PC-9 (cell line): ENCODE data around the gene C11orf21. TPM values are rescaled to one million over a fixed set of nuclear protein-coding genes. Genes with fewer than 3 reads are reported as not detected.

ENCODE experiments used
- BruUV-seq: library from RNA; stranded (reverse); fragments of 400-500 nt; replicated peaks from 2 replicates; lab custom pipeline; 2021; lab: Mats Ljungman, UMichigan
- CTCF ChIA-PET: fragments of 300-600 bp; sonication (Branson Sonifier 250); formaldehyde crosslinking; loops from one replicate; lab custom pipeline; 2022; ENCODE audit warnings: antibody characterized with exemption; lab: Charles Lee
- POLR2A ChIA-PET: fragments of 300-600 bp; sonication (Branson Sonifier 250); formaldehyde crosslinking; loops from one replicate; lab custom pipeline; 2022; ENCODE audit warnings: antibody characterized with exemption; ENCODE audit not compliant: unreplicated experiment; lab: Charles Lee
- DNase-seq, 2 experiments: peaks; one replicate each; pipeline versions ENCODE4 v3.0.0 to v3.0.0-alpha.2; 2015 to 2022; ENCODE audit warnings: mixed read lengths in 1 of 2
- H2AFZ ChIP-seq: fragments of 200-600 bp; sonication (generic); 2 replicates; pipeline ENCODE4 v1.8.1; 2017; ENCODE audit warnings: antibody characterized with exemption
- H3F3A ChIP-seq: fragments of 200-600 bp; sonication (generic); 2 replicates; pipeline ENCODE4 v1.8.1; 2017; ENCODE audit warnings: antibody characterized with exemption, mild to moderate bottlenecking, low read depth; ENCODE audit not compliant: insufficient read depth
- H3K27ac ChIP-seq: fragments of 200-600 bp; sonication (generic); 2 replicates; pipeline ENCODE4 v1.6.1; 2016; ENCODE audit warnings: mixed run types
- H3K27me3 ChIP-seq: fragments of 200-600 bp; sonication (generic); 2 replicates; pipeline ENCODE4 v1.6.1; 2016; ENCODE audit warnings: low read depth, mixed run types; ENCODE audit not compliant: insufficient read depth
- H3K36me3 ChIP-seq: fragments of 200-600 bp; sonication (generic); 2 replicates; pipeline ENCODE4 v1.6.1; 2016; ENCODE audit warnings: low read depth, mixed run types
- H3K4me1 ChIP-seq: fragments of 200-600 bp; sonication (generic); replicated peaks from 2 replicates; pipeline ENCODE4 v1.6.1; 2016; ENCODE audit warnings: mixed run types; ENCODE audit not compliant: insufficient read depth
- H3K4me2 ChIP-seq: fragments of 200-600 bp; sonication (generic); 2 replicates; pipeline ENCODE4 v1.6.1; 2017; ENCODE audit warnings: mixed run types
- H3K4me3 ChIP-seq: fragments of 200-600 bp; sonication (generic); 2 replicates; pipeline ENCODE4 v1.6.1; 2016; ENCODE audit warnings: mixed run types
- H3K79me2 ChIP-seq: fragments of 200-600 bp; sonication (generic); 2 replicates; pipeline ENCODE4 v1.6.1; 2017; ENCODE audit warnings: low read depth, mixed run types
- H3K9me2 ChIP-seq: fragments of 200-600 bp; sonication (generic); 2 replicates; pipeline ENCODE4 v1.8.1; 2017; ENCODE audit warnings: mild to moderate bottlenecking; ENCODE audit not compliant: insufficient read depth
- H3K9me3 ChIP-seq: fragments of 200-600 bp; sonication (generic); 2 replicates; pipeline ENCODE4 v1.8.1; 2016; ENCODE audit warnings: low read depth; ENCODE audit not compliant: insufficient read depth
- H4K20me1 ChIP-seq: fragments of 200-600 bp; sonication (generic); 2 replicates; pipeline ENCODE4 v1.8.1; 2017; ENCODE audit not compliant: insufficient read depth
- EZH2 ChIP-seq: fragments of 200-600 bp; sonication (generic); IDR thresholded peaks from 2 replicates; pipeline ENCODE4 v1.8.0; 2017; ENCODE audit warnings: antibody characterized with exemption, low read depth
- intact Hi-C: fragments of 100-400 bp; cut with micrococcal nuclease; formaldehyde crosslinking; loops from one replicate; pipeline ENCODE4 v1.10.0; 2022; ENCODE audit not compliant: unreplicated experiment
- total RNA-seq: library from RNA; stranded (reverse); gene quantifications from 2 replicates; pipeline ENCODE4 v1.2.3, GENCODE V29; 2021
- TF ChIP-seq, protein P1 (sequence below): fragments of 200-600 bp; sonication (generic); conservative IDR thresholded peaks from 2 replicates; pipeline ENCODE4 v1.6.1; 2017; ENCODE audit warnings: mixed run types, antibody characterized with exemption, mild to moderate bottlenecking, moderate library complexity

The C11orf21 gene
- total RNA-seq, 1 experiment from 2014 or later: not detected

DNA sequence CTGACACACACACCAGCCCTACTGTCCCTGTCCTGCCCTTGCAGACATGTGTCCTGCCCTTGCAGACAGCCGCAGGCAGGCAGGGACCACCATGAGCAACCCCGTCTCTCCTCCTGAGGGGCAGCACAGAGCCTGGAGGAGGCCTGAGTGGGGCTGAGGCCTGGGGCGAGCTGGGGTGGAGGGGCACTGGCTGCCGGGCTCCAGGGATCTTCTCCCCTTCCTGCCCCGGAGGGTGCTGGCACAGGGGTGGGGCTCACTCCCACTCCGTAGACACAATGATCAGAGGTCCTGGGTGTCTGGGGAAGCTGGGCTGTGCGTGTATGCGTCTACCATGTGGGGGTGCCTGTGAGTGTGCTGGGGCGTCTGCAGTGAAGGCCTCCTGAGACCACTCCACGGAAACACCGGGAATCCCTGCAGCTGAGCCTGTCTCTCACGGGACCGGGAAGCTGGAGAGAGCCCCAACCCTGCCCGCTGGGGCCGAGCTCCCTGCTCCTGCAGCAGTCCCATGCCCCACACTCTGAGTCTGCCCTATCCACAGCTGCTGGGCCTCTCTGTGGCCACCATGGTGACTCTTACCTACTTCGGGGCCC lies 683 bp upstream of the C11orf21 start:
- no peak for DNase-seq
- Histone ChIP-seq H3K27ac (no peak overlapping the region), H4K20me1 (no peaks in the 10 kb centered on the region), H3F3A (no peaks in the 10 kb centered on the region), H3K9me3 (no peaks in the 10 kb centered on the region), H3K4me3 (no peak overlapping the region), H3K4me2 (no peak overlapping the region), H3K4me1 (no peaks in the 10 kb centered on the region), H3K9me2 (no peaks in the 10 kb centered on the region), H2AFZ (no peak overlapping the region), H3K27me3 (no peaks in the 10 kb centered on the region), H3K36me3 (no peaks in the 10 kb centered on the region), H3K79me2 (no peaks in the 10 kb centered on the region)
- intact Hi-C loops: no loop called here
- TF ChIP-seq EZH2: no peak
- TF ChIP-seq, protein P1, sequence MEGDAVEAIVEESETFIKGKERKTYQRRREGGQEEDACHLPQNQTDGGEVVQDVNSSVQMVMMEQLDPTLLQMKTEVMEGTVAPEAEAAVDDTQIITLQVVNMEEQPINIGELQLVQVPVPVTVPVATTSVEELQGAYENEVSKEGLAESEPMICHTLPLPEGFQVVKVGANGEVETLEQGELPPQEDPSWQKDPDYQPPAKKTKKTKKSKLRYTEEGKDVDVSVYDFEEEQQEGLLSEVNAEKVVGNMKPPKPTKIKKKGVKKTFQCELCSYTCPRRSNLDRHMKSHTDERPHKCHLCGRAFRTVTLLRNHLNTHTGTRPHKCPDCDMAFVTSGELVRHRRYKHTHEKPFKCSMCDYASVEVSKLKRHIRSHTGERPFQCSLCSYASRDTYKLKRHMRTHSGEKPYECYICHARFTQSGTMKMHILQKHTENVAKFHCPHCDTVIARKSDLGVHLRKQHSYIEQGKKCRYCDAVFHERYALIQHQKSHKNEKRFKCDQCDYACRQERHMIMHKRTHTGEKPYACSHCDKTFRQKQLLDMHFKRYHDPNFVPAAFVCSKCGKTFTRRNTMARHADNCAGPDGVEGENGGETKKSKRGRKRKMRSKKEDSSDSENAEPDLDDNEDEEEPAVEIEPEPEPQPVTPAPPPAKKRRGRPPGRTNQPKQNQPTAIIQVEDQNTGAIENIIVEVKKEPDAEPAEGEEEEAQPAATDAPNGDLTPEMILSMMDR: no peak
- ChIA-PET POLR2A (interaction anchor here (0.7 kb wide), 1 partner anchor 8 kb away, joined by 3 read pairs; no protein-coding TSS in a partner anchor), CTCF (no interaction called here)
- BruUV-seq: no TSS peak

DNA sequence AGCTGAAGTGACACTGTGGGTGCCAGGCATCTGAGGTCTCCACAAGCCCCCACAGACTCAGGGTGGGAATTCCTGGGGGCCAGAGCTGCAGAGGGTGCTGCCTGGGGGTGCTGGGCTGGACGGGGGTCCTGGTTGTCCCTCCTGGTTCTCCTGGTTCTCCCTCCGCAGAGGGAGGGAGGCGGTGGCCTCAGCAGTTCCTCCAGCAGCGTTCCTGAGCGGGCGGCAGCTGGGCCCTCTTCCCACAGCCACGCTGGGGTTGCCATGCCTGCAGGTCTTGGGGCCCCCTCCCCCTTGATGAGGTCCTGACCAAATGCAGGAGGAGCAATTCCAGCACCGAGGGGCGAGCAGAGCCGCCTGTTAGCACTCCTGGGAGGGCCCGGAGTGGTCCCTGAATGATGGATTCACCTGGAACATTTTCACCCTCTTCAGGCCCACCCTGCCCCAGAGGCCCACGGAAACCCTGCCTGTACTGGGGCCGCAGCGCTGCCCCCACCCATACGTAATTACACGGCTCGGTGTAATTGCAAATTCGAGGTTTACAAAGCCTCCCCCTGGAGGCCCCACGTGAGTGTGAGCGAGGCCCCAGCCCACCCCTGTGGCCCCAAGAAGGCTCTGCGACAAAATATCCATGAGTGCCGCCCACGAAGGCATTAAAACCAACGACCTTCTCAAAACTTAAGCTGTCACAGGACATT lies 635 bp downstream of the C11orf21 start:
- H3K79me2 ChIP-seq: no peaks in the 10 kb centered on the region
- no peaks in the 10 kb centered on the region for H3K4me1 ChIP-seq
- H3F3A ChIP-seq: no peaks in the 10 kb centered on the region
- H3K27me3 ChIP-seq: no peaks in the 10 kb centered on the region
- no peak overlapping the region for H3K4me2 ChIP-seq
- H3K9me3 ChIP-seq: no peaks in the 10 kb centered on the region
- no TSS peak for BruUV-seq
- H3K27ac ChIP-seq: no peak overlapping the region
- H3K9me2 ChIP-seq: no peaks in the 10 kb centered on the region
- no peaks in the 10 kb centered on the region for H4K20me1 ChIP-seq
- no peak overlapping the region for H3K4me3 ChIP-seq
- TF ChIP-seq, protein P1: no peak
- TF ChIP-seq EZH2: no peak
- POLR2A ChIA-PET: no interaction called here
- CTCF ChIA-PET: interaction anchor here (0.7 kb wide), 1 partner anchor 39 kb away, joined by 6 read pairs; no protein-coding TSS in a partner anchor
- H2AFZ ChIP-seq: no peak overlapping the region
- no peaks in the 10 kb centered on the region for H3K36me3 ChIP-seq
- DNase-seq: no peak
- intact Hi-C loops: no loop called here

DNA sequence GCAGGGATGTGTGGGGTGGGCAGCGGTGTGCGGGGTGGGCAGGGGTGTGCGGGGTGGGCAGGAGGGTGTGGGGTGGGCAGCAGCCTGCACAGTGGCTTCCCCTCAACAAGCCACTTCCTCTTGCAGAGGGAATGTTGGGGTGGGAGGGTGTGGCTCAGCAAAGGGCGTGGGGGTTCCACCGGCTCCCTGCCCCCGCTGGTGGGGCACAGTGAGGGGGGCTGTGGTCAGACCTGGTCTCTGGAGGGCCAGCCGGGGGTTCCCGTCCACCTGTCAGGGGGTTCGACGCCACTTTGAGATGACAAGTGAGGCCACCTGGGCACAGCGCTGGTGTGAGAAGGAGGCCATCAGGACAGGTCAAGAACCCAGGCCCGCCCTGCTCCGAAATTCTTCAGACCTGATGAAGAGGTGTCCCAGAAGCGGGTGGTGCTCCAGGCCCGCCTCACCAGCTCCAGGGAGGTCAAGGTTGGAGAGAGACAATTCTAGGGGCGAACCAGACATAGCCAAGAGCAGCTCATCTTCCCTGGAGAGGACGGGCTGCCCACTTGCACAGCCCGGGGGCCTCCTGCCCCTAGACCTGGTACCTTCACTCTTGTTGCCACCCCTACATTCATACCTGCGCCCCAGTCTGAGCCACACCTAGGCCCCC lies 1.3 kb downstream of the C11orf21 start:
- Histone ChIP-seq H3K9me3 (no peaks in the 10 kb centered on the region), H3K4me1 (no peaks in the 10 kb centered on the region), H2AFZ (no peak overlapping the region), H3K79me2 (no peaks in the 10 kb centered on the region), H3K4me2 (no peak overlapping the region), H3K9me2 (no peaks in the 10 kb centered on the region), H3K27me3 (no peaks in the 10 kb centered on the region), H4K20me1 (no peaks in the 10 kb centered on the region), H3K36me3 (no peaks in the 10 kb centered on the region), H3K4me3 (no peak overlapping the region), H3F3A (no peaks in the 10 kb centered on the region), H3K27ac (no peak overlapping the region)
- ChIA-PET POLR2A (no interaction called here), CTCF (no interaction called here)
- no peak for DNase-seq
- intact Hi-C loops: no loop called here
- no peak for TF ChIP-seq EZH2
- TF ChIP-seq, protein P1: no peak
- BruUV-seq: no TSS peak
